ENCODE data around the gene SSC4D. TPM values are rescaled to one million over a fixed set of nuclear protein-coding genes. Genes with fewer than 3 reads are reported as not detected.
"Not testable (repeated sequence)": the region's sequence is repeated elsewhere in the genome, so short reads cannot be mapped to it uniquely, and the experiment has no call there.

SSC4D gene
- total RNA-seq, 1 donor from 2014 or later = 22.4 TPM

DNA sequence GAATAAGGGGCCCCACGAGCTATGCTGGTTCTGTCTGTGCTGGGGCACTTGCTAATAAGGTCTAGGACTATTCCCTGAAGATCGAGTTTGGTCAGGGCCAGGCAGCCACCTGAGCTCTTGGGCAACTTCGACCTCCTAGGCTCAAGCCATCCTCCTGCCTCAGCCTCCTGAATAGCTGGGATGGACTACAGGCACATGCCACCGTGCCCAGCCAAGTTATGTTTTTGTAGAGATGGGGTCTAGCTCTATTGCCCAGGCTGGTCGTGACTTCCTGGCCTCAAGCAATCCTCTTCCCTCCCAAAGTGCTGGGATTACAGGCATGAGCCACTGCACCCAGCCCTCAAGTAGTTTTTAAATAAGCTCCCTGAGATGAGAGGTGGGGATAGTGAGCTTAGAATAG lies 18.1 kb upstream of the SSC4D start:
- H3K4me1 Mint-ChIP-seq = peaks cover 15% of the 10 kb centered on the region
- no peak overlapping the region for H3K27ac Mint-ChIP-seq
- no peaks in the 10 kb centered on the region for H3K9me3 Mint-ChIP-seq
- H3K4me3 Mint-ChIP-seq = no peak overlapping the region
- H3K27me3 Mint-ChIP-seq (ENCODE audit: low read depth) = no peaks in the 10 kb centered on the region
- no peaks in the 10 kb centered on the region for H3K36me3 Mint-ChIP-seq
- DNase-seq (ENCODE audit: low spot score in 2 of 2, unreplicated experiment in 2 of 2) = no peak
- no peak for TF ChIP-seq CTCF (IDR thresholded peaks at IDR 0.05; ENCODE audit: unreplicated experiment)

DNA sequence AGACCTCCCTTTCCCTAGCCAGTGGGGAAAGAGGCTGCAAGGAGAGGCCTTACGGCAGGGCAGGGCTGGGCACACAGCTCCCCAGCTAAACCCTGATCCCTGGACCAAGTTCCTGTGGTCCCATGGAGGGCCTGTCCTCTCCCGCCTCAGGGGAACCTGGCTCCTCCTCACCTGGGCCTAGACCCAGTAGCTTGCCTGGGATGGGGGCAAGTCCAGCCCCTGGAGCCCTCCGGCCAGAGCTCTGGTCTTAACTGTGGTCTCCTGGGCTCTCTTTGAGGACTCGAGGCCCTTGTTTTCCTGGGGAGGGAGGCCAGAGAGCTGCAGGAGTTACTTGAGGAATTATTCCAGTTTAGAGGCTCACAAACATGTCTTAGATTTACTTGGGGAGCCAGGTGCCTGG lies 16.7 kb upstream of the SSC4D start:
- H3K27me3 Mint-ChIP-seq (ENCODE audit: low read depth) = no peaks in the 10 kb centered on the region
- no peaks in the 10 kb centered on the region for H3K9me3 Mint-ChIP-seq
- no peak for TF ChIP-seq CTCF (IDR thresholded peaks at IDR 0.05; ENCODE audit: unreplicated experiment)
- no peak for DNase-seq (ENCODE audit: low spot score in 2 of 2, unreplicated experiment in 2 of 2)
- H3K36me3 Mint-ChIP-seq = no peaks in the 10 kb centered on the region
- no peak overlapping the region for H3K27ac Mint-ChIP-seq
- H3K4me3 Mint-ChIP-seq = no peak overlapping the region
- H3K4me1 Mint-ChIP-seq = peaks cover 15% of the 10 kb centered on the region

- H3K4me3 Mint-ChIP-seq; H3K9me3 Mint-ChIP-seq; H3K27me3 Mint-ChIP-seq (ENCODE audit: low read depth); H3K36me3 Mint-ChIP-seq; H3K27ac Mint-ChIP-seq; DNase-seq (ENCODE audit: low spot score in 2 of 2, unreplicated experiment in 2 of 2): not testable (repeated sequence)
- H3K4me1 Mint-ChIP-seq = peaks cover 15% of the 10 kb centered on the region
Observed at GRCh38 chr7:76425558-76425957, 16.1 kb upstream of the SSC4D start.

- no peak for DNase-seq (ENCODE audit: low spot score in 2 of 2, unreplicated experiment in 2 of 2)
- no peak overlapping the region for H3K4me3 Mint-ChIP-seq
- no peaks in the 10 kb centered on the region for H3K27me3 Mint-ChIP-seq (ENCODE audit: low read depth)
- peaks cover 15% of the 10 kb centered on the region for H3K4me1 Mint-ChIP-seq
- peaks cover 4% of the 10 kb centered on the region for H3K9me3 Mint-ChIP-seq
- no peaks in the 10 kb centered on the region for H3K36me3 Mint-ChIP-seq
- H3K27ac Mint-ChIP-seq = no peak overlapping the region
- TF ChIP-seq CTCF (IDR thresholded peaks at IDR 0.05; ENCODE audit: unreplicated experiment) = no peak
Observed at GRCh38 chr7:76425156-76425555, 15.7 kb upstream of the SSC4D start.

- Mint-ChIP-seq H3K4me3 (no peak within 1 kb of the TSS), H3K27me3 (ENCODE audit: low read depth) (no peaks in the 10 kb centered on the region), H3K9me3 (peaks cover 6% of the 10 kb centered on the region), H3K36me3 (no peaks in the 10 kb centered on the region), H3K27ac (peak within 1 kb of the TSS; percentile 68), H3K4me1 (peaks cover 15% of the 10 kb centered on the region)
- no peak for TF ChIP-seq CTCF (IDR thresholded peaks at IDR 0.05; ENCODE audit: unreplicated experiment)
- DNase-seq (ENCODE audit: low spot score in 2 of 2, unreplicated experiment in 2 of 2) = no peak
Observed at GRCh38 chr7:76424413-76425111, 15.1 kb upstream of the SSC4D start, which contains the start of gene ZP3. ZP3 (plus strand) TSS chr7:76424950; CDS start chr7:76424965, 15 bp downstream.

DNA sequence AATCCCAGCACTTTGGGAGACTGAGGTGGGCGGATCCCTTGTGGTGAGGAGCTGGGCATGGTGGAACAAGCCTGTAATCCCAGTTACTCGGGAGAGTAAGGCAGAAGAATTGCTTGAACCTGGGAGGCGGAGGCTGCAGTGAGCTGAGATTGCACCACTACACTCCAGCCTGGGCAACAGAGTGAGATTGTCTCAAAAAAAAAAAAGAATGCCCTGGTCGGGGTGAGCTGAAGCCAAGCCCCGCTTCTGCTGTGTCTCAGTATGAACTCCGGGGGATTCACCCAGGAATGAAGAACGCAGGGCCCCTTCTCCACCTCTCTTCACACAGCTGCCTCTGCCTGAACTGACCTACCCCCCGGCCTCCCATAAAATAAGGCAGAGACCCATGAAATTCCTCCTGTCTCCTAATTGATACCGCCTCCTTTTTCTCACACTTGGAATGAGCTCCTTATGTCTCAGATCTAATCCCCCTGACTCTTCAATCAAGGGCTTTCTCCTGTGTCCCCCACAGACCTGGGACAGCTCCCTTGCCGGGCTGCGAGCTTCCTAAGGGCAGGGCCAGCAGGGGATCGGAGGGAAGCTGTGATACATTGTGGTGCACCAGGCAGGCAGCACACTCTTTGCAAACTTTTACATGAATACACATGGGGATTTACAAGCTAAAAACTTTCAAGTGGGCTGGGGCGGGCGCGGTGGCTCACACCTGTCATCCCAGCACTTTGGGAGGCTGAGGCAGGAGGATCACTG lies 14.3 kb upstream of the SSC4D start:
- Mint-ChIP-seq H3K4me1 (peaks cover 19% of the 10 kb centered on the region), H3K4me3 (no peak overlapping the region), H3K27me3 (ENCODE audit: low read depth) (no peaks in the 10 kb centered on the region), H3K36me3 (no peaks in the 10 kb centered on the region), H3K27ac (peak overlapping the region; percentile 68), H3K9me3 (peaks cover 6% of the 10 kb centered on the region)
- no peak for DNase-seq (ENCODE audit: low spot score in 2 of 2, unreplicated experiment in 2 of 2)
- TF ChIP-seq CTCF (IDR thresholded peaks at IDR 0.05; ENCODE audit: unreplicated experiment) = no peak

- not testable (repeated sequence) for DNase-seq (ENCODE audit: low spot score in 2 of 2, unreplicated experiment in 2 of 2); H3K27ac Mint-ChIP-seq
Observed at GRCh38 chr7:76421097-76421496, 11.6 kb upstream of the SSC4D start.

GRCh38 chr7:76417654-76418310 lies 8.3 kb upstream of the SSC4D start:
- not testable (repeated sequence) for H3K27me3 Mint-ChIP-seq (ENCODE audit: low read depth); H3K36me3 Mint-ChIP-seq; H3K9me3 Mint-ChIP-seq; DNase-seq (ENCODE audit: low spot score in 2 of 2, unreplicated experiment in 2 of 2); H3K4me1 Mint-ChIP-seq; H3K27ac Mint-ChIP-seq; H3K4me3 Mint-ChIP-seq

More at GRCh38 chr7:76421097-76421496, 11.6 kb upstream of the SSC4D start:
- peaks cover 19% of the 10 kb centered on the region for H3K4me1 Mint-ChIP-seq
- not testable (repeated sequence) for H3K4me3 Mint-ChIP-seq; H3K27me3 Mint-ChIP-seq (ENCODE audit: low read depth); H3K9me3 Mint-ChIP-seq; H3K36me3 Mint-ChIP-seq

Data from mesothelial cell of epicardium (in vitro differentiated cells).